Stomach (tissue), 9 donors: ENCODE measurements around the gene TTC28. TPM values are rescaled to one million over a fixed set of nuclear protein-coding genes. Genes with fewer than 3 reads are reported as not detected.

Experiments
- DNase-seq, 2 donors: peaks; one replicate each; pipeline versions ENCODE4 v3.0.0 to v3.0.0-alpha.2; 2013 to 2019
- H3K27ac ChIP-seq, 5 donors: fragments of 200-600 bp in 4 of 5; sonication (generic) in 4 of 5; one replicate each; pipeline ENCODE4 v1.5.1; 2013 to 2019; ENCODE audit warnings: mild to moderate bottlenecking in 1 of 5, moderate library complexity in 1 of 5
- H3K27me3 ChIP-seq, 3 donors: fragments of 200-600 bp; sonication (generic); one replicate each; pipeline ENCODE4 v1.5.1; 2017 to 2019; ENCODE audit warnings: mixed run types in 1 of 3
- H3K36me3 ChIP-seq, 4 donors: fragments of 200-600 bp; sonication (generic); 1 replicate in 3 of 4; 2 replicates in 1 of 4; pipeline ENCODE4 v1.5.1; 2016 to 2019
- H3K4me1 ChIP-seq, 4 donors: fragments of 200-600 bp; sonication (generic); one replicate each; pipeline ENCODE4 v1.5.1; 2016 to 2019
- H3K4me3 ChIP-seq, 4 donors: fragments of 200-600 bp; sonication (generic) in 3 of 4; one replicate each; pipeline ENCODE4 v1.5.1; 2016 to 2019; ENCODE audit warnings: mild to moderate bottlenecking in 1 of 4
- H3K9me3 ChIP-seq, 4 donors: fragments of 200-600 bp; sonication (generic); one replicate each; pipeline ENCODE4 v1.5.1; 2016 to 2019
- EP300 ChIP-seq: sonication (generic); formaldehyde crosslinking; IDR thresholded peaks from one replicate; pipeline ENCODE4 v1.6.1; 2017; ENCODE audit warnings: antibody characterized with exemption
- POLR2A ChIP-seq, 4 donors: fragments of 450-650 bp; IDR thresholded peaks; one replicate each; pipeline ENCODE4 v1.6.1; 2016; ENCODE audit warnings: antibody characterized with exemption in 4 of 4, control low read depth in 2 of 4, mild to moderate bottlenecking in 1 of 4, moderate library complexity in 1 of 4
- POLR2AphosphoS5 ChIP-seq, 3 donors: sonication (generic); formaldehyde crosslinking; IDR thresholded peaks; one replicate each; pipeline ENCODE4 v1.6.1; 2016; ENCODE audit warnings: antibody characterized with exemption in 3 of 3
- WGBS, 5 donors: extraction: QIAGEN DNeasy Blood & Tissue Kit in 3 of 5; methylation state at CpG; one replicate each; pipeline versions ENCODE4 v1.1.5 to v1.1.7; 2013 to 2018; 5-methylcytosine and 5-hydroxymethylcytosine counted together
- intact Hi-C: fragments of 100-400 bp; cut with DNase I; formaldehyde crosslinking; loops from one replicate; pipeline ENCODE4 v1.15.1; 2023; ENCODE audit warnings: low total_unique reads
- polyA plus RNA-seq, 3 donors: library from polyadenylated mRNA; stranded (reverse); fragments of 200-250 nt; gene quantifications; one replicate each; pipeline ENCODE4 v1.2.3, GENCODE V29; 2013
- total RNA-seq, 5 donors: library from RNA; depleted of rRNA; stranded (reverse); fragments of >200 nt; gene quantifications; one replicate each; pipeline versions ENCODE4 v1.1.0 to v1.2.3, GENCODE V29; 2014 to 2016
- TF ChIP-seq, protein P1 (sequence below), 7 experiments: fragments of 450-650 bp in 4 of 7; fragments of 200-600 bp in 3 of 7; sonication (generic) in 3 of 7; IDR thresholded peaks; one replicate each; pipeline ENCODE4 v1.5.1; 2016 to 2019; ENCODE audit warnings: antibody characterized with exemption in 7 of 7, control low read depth in 2 of 7, mild to moderate bottlenecking in 1 of 7
- donor health status: healthy with polysubstance abuse.
- donor health status: Bipolar disorder and iron deficiency.
- donor health status: healthy.

The TTC28 gene
- total and polyA plus RNA-seq, 8 donors: 1.7 to 53.4 (median 24.6) TPM

DNA sequence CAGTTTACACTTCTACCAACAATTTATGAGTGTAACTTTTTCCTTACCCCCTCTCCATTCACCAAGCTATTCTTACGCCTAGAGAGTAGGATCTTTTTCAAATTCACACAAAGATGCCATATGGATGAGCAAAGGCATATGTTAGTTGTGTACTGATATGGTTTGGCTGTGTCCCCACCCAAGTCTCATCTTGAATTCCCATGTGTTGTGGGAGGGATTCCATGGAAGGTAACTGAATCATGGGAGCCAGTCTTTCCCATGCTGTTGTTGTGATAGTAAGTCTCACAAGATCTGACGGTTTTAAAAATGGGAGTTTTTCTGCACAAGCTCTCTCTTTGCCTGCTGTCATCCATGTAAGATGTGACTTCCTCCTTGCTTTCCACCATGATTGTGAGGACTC lies 40.3 kb downstream of the TTC28 start:
- Histone ChIP-seq H3K27ac (no peak overlapping the region), H3K9me3 (no peaks in the 10 kb centered on the region), H3K36me3 (no peaks in the 10 kb centered on the region), H3K4me3 (no peak overlapping the region), H3K4me1 (no peaks in the 10 kb centered on the region), H3K27me3 (no peaks in the 10 kb centered on the region)
- intact Hi-C loops: no loop called here
- TF ChIP-seq EP300 (no peak), POLR2AphosphoS5 (IDR thresholded peaks at IDR 0.05) (no peak), POLR2A (IDR thresholded peaks at IDR 0.05) (no peak)
- TF ChIP-seq, protein P1, sequence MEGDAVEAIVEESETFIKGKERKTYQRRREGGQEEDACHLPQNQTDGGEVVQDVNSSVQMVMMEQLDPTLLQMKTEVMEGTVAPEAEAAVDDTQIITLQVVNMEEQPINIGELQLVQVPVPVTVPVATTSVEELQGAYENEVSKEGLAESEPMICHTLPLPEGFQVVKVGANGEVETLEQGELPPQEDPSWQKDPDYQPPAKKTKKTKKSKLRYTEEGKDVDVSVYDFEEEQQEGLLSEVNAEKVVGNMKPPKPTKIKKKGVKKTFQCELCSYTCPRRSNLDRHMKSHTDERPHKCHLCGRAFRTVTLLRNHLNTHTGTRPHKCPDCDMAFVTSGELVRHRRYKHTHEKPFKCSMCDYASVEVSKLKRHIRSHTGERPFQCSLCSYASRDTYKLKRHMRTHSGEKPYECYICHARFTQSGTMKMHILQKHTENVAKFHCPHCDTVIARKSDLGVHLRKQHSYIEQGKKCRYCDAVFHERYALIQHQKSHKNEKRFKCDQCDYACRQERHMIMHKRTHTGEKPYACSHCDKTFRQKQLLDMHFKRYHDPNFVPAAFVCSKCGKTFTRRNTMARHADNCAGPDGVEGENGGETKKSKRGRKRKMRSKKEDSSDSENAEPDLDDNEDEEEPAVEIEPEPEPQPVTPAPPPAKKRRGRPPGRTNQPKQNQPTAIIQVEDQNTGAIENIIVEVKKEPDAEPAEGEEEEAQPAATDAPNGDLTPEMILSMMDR (IDR thresholded peaks at IDR 0.05): no peak
- DNase-seq: no peak
- 91 to 100% (median 96%) methylated on average over 2 of the region's 2 CpGs for WGBS, 5 donors

DNA sequence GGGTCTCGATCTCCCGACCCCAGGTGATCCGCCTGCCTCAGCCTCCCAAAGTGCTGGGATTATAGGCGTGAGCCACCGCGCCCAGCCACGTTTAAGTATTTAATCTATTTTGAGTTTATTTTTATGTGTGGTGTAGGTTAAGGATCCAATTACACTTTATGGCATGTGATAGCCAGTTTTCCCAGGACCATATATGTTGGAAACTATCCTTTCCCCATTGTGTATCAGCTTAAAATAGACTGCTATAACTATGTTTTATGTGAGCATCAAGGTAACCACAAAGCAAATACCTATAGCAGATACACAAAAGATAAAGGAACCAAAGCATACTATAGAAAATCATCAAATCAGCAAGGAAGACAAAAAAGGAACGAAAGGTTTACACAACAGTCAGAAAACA lies 42.4 kb downstream of the TTC28 start:
- no peak for DNase-seq
- TF ChIP-seq POLR2A (IDR thresholded peaks at IDR 0.05) (no peak), EP300 (no peak), POLR2AphosphoS5 (IDR thresholded peaks at IDR 0.05) (no peak)
- TF ChIP-seq, protein P1 (IDR thresholded peaks at IDR 0.05): no peak
- Histone ChIP-seq H3K9me3 (no peaks in the 10 kb centered on the region), H3K4me1 (no peaks in the 10 kb centered on the region), H3K27ac (no peak overlapping the region), H3K4me3 (no peak overlapping the region), H3K36me3 (no peaks in the 10 kb centered on the region), H3K27me3 (no peaks in the 10 kb centered on the region)
- 87 to 93% (median 90%) methylated on average over 8 of the region's 8 CpGs for WGBS, 5 donors
- intact Hi-C loops: no loop called here

DNA sequence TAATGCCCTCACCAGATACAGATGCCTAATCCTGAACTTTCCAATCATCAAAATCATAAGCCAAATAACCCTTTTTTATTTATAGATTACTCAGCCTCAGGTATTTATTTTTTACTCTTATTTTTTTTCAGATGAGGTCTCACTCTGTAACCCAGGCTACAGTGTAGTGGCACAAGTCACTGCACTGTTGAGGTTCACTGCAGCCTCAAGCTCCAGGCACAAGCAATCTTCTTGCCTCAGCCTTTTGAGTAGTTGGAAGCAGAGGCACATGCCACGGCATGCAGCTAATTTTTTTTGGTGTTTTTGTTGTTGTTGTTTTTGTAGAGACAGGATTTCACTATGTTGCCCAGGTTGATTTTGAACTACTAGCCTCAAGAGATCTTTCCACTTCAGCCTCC lies 49.5 kb downstream of the TTC28 start:
- no peaks in the 10 kb centered on the region for H3K36me3 ChIP-seq
- H3K9me3 ChIP-seq: no peaks in the 10 kb centered on the region
- 73 to 96% (median 88%) methylated on average over 1 of the region's 1 CpG for WGBS, 5 donors
- no peaks in the 10 kb centered on the region for H3K4me1 ChIP-seq
- no peak for TF ChIP-seq EP300
- TF ChIP-seq POLR2A (IDR thresholded peaks at IDR 0.05): no peak
- TF ChIP-seq, protein P1 (IDR thresholded peaks at IDR 0.05): no peak
- TF ChIP-seq POLR2AphosphoS5 (IDR thresholded peaks at IDR 0.05): no peak
- intact Hi-C loops: no loop called here
- H3K4me3 ChIP-seq: no peak overlapping the region
- no peaks in the 10 kb centered on the region for H3K27me3 ChIP-seq
- DNase-seq: no peak
- no peak overlapping the region for H3K27ac ChIP-seq

DNA sequence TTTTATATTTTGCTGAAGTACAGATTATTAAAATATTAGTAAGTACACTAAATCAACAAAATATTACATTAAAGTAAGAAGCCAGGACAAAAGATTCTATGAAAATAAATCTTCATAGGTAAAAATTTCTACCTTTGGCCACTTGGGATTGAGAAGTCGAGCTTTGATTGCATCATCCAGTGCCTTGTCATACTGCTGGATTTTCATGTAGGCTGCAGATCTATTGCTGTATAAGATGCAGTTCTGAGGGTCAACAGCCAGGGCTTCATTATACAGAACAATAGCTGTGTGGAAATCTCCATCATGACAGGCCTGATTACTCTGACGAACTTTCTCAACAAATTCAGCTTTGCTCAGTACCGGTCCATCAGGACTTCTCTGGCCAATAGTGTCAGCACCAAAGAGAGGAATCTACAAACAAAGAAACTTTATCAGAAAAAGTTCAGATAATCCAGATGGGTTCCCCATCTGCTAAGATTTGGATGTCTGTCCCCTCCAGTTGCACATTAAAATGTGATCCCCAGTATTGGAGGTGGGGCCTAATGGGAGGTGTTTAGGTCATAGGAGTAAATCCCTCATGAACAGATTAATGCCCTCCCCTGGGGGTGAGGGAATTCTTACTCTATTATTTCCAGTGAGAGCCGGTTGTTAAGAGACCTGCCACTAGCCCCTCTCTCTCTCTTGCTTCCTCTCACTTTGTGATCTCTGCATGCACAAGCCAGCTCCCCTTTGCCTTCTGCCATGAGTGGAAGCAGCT lies 50.0 kb downstream of the TTC28 start:
- intact Hi-C loops: no loop called here
- TF ChIP-seq, protein P1 (IDR thresholded peaks at IDR 0.05): no peak
- TF ChIP-seq POLR2A (IDR thresholded peaks at IDR 0.05) (no peak), POLR2AphosphoS5 (IDR thresholded peaks at IDR 0.05) (no peak), EP300 (no peak)
- no peaks in the 10 kb centered on the region for H3K27me3 ChIP-seq
- H3K27ac ChIP-seq: no peak overlapping the region
- H3K9me3 ChIP-seq: no peaks in the 10 kb centered on the region
- 84 to 89% (median 87%) methylated on average over 4 of the region's 4 CpGs for WGBS, 5 donors
- no peak overlapping the region for H3K4me3 ChIP-seq
- no peaks in the 10 kb centered on the region for H3K4me1 ChIP-seq
- DNase-seq: no peak
- H3K36me3 ChIP-seq: no peaks in the 10 kb centered on the region
